Keratinocyte (primary cell): ENCODE results near the gene FAM117A. TPM values are rescaled to one million over a fixed set of nuclear protein-coding genes. Genes with fewer than 3 reads are reported as not detected.

Experiments
- DNase-seq: peaks from one replicate; pipeline ENCODE4 v3.0.0-alpha.2; 2011; ENCODE audit warnings: low read depth, missing footprints, low spot score
- FAIRE-seq: peaks from 2 replicates; lab custom pipeline; 2011; peaks lifted over from hg19 to GRCh38; lab: Jason Lieb, UNC
- H2AFZ ChIP-seq: 2 replicates; pipeline ENCODE4 v1.6.0; 2012; ENCODE audit warnings: low read length, control low read depth, inconsistent platforms; ENCODE audit not compliant: control insufficient read depth
- H3K27ac ChIP-seq: 2 replicates; pipeline ENCODE4 v1.5.1; 2011; ENCODE audit warnings: low read length; ENCODE audit not compliant: control insufficient read depth, insufficient read depth
- H3K27me3 ChIP-seq: 3 replicates; pipeline ENCODE4 v1.6.0; 2011; ENCODE audit warnings: low read length; ENCODE audit not compliant: control insufficient read depth, insufficient read depth; ENCODE audit errors: extremely low read depth
- H3K36me3 ChIP-seq, 2 experiments: 2 replicates in 1 of 2; 3 replicates in 1 of 2; pipeline ENCODE4 v1.5.1; 2011; ENCODE audit warnings: low read length in 2 of 2, mild to moderate bottlenecking in 1 of 2; ENCODE audit not compliant: control insufficient read depth in 2 of 2, insufficient read depth in 2 of 2; ENCODE audit errors: extremely low read depth in 1 of 2
- H3K4me1 ChIP-seq: 3 replicates; pipeline ENCODE4 v1.5.1; 2011; ENCODE audit warnings: low read length; ENCODE audit not compliant: control insufficient read depth, insufficient read depth; ENCODE audit errors: extremely low read depth
- H3K4me2 ChIP-seq: 3 replicates; pipeline ENCODE4 v1.6.0; 2011; ENCODE audit warnings: low read depth, low read length; ENCODE audit not compliant: control insufficient read depth, insufficient read depth; ENCODE audit errors: extremely low read depth
- H3K4me3 ChIP-seq, 3 experiments: fragments of 200-600 bp in 1 of 3; sonication (generic) in 1 of 3; 2 replicates in 2 of 3; 3 replicates in 1 of 3; pipeline ENCODE4 v1.5.1; 2011 to 2016; ENCODE audit warnings: low read length in 3 of 3, mild to moderate bottlenecking in 3 of 3, control low read depth in 2 of 3, inconsistent platforms in 1 of 3, low read depth in 1 of 3, mixed read lengths in 1 of 3, mixed run types in 1 of 3, moderate library complexity in 1 of 3; ENCODE audit not compliant: control insufficient read depth in 2 of 3, insufficient read depth in 2 of 3; ENCODE audit errors: extremely low read depth in 1 of 3
- H3K79me2 ChIP-seq: 2 replicates; pipeline ENCODE4 v1.6.0; 2012; ENCODE audit warnings: low read length; ENCODE audit not compliant: control insufficient read depth, insufficient read depth
- H3K9ac ChIP-seq: 3 replicates; pipeline ENCODE4 v1.6.0; 2011; ENCODE audit warnings: low read length; ENCODE audit not compliant: control insufficient read depth, insufficient read depth; ENCODE audit errors: extremely low read depth
- H3K9me1 ChIP-seq: 3 replicates; pipeline ENCODE4 v1.6.0; 2011; ENCODE audit warnings: low read length; ENCODE audit not compliant: control insufficient read depth, insufficient read depth; ENCODE audit errors: extremely low read depth
- H3K9me3 ChIP-seq: 2 replicates; pipeline ENCODE4 v1.5.1; 2012; ENCODE audit warnings: low read depth, low read length; ENCODE audit not compliant: control insufficient read depth
- H4K20me1 ChIP-seq: 3 replicates; pipeline ENCODE4 v1.6.0; 2011; ENCODE audit warnings: low read length; ENCODE audit not compliant: control insufficient read depth, insufficient read depth; ENCODE audit errors: extremely low read depth
- CTCF ChIP-seq, 3 experiments: IDR thresholded peaks in 1 of 3; conservative IDR thresholded peaks in 1 of 3; optimal IDR thresholded peaks in 1 of 3; 2 replicates in 2 of 3; 3 replicates in 1 of 3; pipeline versions ENCODE3 to v1.5.1; 2011; ENCODE audit warnings: low read length in 3 of 3, mild to moderate bottlenecking in 3 of 3, moderate library complexity in 2 of 3, control low read depth in 1 of 3, inconsistent platforms in 1 of 3; ENCODE audit not compliant: insufficient read depth in 2 of 3; ENCODE audit errors: extremely low read depth in 1 of 3
- EZH2 ChIP-seq: IDR thresholded peaks from one replicate; pipeline ENCODE4 v1.6.1; 2012; ENCODE audit warnings: inconsistent platforms, mild to moderate bottlenecking, low read length, moderate library complexity
- dilution Hi-C: fragments of 300-500 bp; cut with MboI; formaldehyde crosslinking; loops from one replicate; pipeline ENCODE4 v1.7.0; 2020; ENCODE audit warnings: low sequenced_read_pairs; ENCODE audit not compliant: extremely low pct_ligation_motif_present
- polyA plus RNA-seq, 5 experiments: library from polyadenylated mRNA; depleted of rRNA in 3 of 5; stranded (reverse) in 3 of 5; stranded (forward) in 1 of 5; unstranded in 1 of 5; fragments of >200 nt; gene quantifications; 1 replicate in 1 of 5; 2 replicates in 3 of 5; 3 replicates in 1 of 5; pipeline versions ENCODE4 v1.2.1 to v1.2.3, GENCODE V29; 2011 to 2012; ENCODE audit warnings: missing spikeins in 2 of 5, low read depth in 1 of 5, low replicate concordance in 1 of 5

The FAM117A gene
- polyA plus RNA-seq, 1 donor (not counting 4 experiments of a cell fraction or from before 2014, with no cell fraction given) = 4.7 TPM

GRCh38 chr17:49783791-49784190 is 19.9 kb upstream of the FAM117A start:
- no peaks in the 10 kb centered on the region for H3K9me1 ChIP-seq
- H3K9ac ChIP-seq = no peak overlapping the region
- H3K9me3 ChIP-seq = no peaks in the 10 kb centered on the region
- dilution Hi-C loops = no loop called here
- DNase-seq (no peak), FAIRE-seq (no peak)
- H3K4me1 ChIP-seq = peaks cover 11% of the 10 kb centered on the region
- TF ChIP-seq EZH2 (no peak), CTCF (optimal IDR thresholded peaks at IDR 0.05 in 1 of 3, IDR thresholded peaks at IDR 0.05 in 1 of 3, conservative IDR thresholded peaks at IDR 0.05 in 1 of 3; ENCODE audit: extremely low read depth in 1 of 3, insufficient read depth in 2 of 3, low read length in 3 of 3) (no peak)
- no peaks in the 10 kb centered on the region for H3K79me2 ChIP-seq
- no peak overlapping the region for H3K4me2 ChIP-seq
- H3K27ac ChIP-seq = no peak overlapping the region
- H3K27me3 ChIP-seq = no peaks in the 10 kb centered on the region
- H2AFZ ChIP-seq = no peak overlapping the region
- H3K36me3 ChIP-seq = no peaks in the 10 kb centered on the region
- no peaks in the 10 kb centered on the region for H4K20me1 ChIP-seq
- no peak overlapping the region for H3K4me3 ChIP-seq

GRCh38 chr17:49783071-49783715 is 19.3 kb upstream of the FAM117A start:
- Histone ChIP-seq H3K79me2 (no peaks in the 10 kb centered on the region), H3K9ac (no peak overlapping the region), H4K20me1 (no peaks in the 10 kb centered on the region), H3K4me3 (no peak overlapping the region), H3K4me1 (peaks cover 11% of the 10 kb centered on the region), H3K9me1 (no peaks in the 10 kb centered on the region), H3K27ac (no peak overlapping the region), H3K27me3 (no peaks in the 10 kb centered on the region), H3K4me2 (no peak overlapping the region), H2AFZ (no peak overlapping the region), H3K36me3 (no peaks in the 10 kb centered on the region), H3K9me3 (no peaks in the 10 kb centered on the region)
- no peak for TF ChIP-seq CTCF (optimal IDR thresholded peaks at IDR 0.05 in 1 of 3, IDR thresholded peaks at IDR 0.05 in 1 of 3, conservative IDR thresholded peaks at IDR 0.05 in 1 of 3; ENCODE audit: extremely low read depth in 1 of 3, insufficient read depth in 2 of 3, low read length in 3 of 3)
- TF ChIP-seq EZH2 = no peak
- DNase-seq (no peak), FAIRE-seq (no peak)
- dilution Hi-C loops = no loop called here
